Endothelial cell of umbilical vein (primary cell): Measurements from ENCODE around the gene MRPL14.

Experiments used
- EZH2 ChIP-seq: IDR thresholded peaks from 2 replicates; pipeline ENCODE4 v1.6.1; 2012; ENCODE audit warnings: borderline replicate concordance, low read depth, mild to moderate bottlenecking, moderate library complexity, low read length, inconsistent platforms; ENCODE audit not compliant: severe bottlenecking
- FOS ChIP-seq: IDR thresholded peaks from 2 replicates; pipeline ENCODE4 v1.6.1; 2011; ENCODE audit warnings: mild to moderate bottlenecking, low read length, moderate library complexity, borderline replicate concordance; ENCODE audit not compliant: insufficient read depth
- GATA2 ChIP-seq: IDR thresholded peaks from 2 replicates; pipeline ENCODE4 v1.7.0; 2011; ENCODE audit warnings: low read depth, mild to moderate bottlenecking, moderate library complexity, mixed read lengths, low read length; ENCODE audit not compliant: insufficient read length, insufficient read depth
- JUN ChIP-seq: IDR thresholded peaks from 2 replicates; pipeline ENCODE4 v1.6.1; 2011; ENCODE audit warnings: borderline replicate concordance, low read depth; ENCODE audit not compliant: insufficient read length, insufficient read depth
- MYC ChIP-seq: IDR thresholded peaks from one replicate; pipeline ENCODE4 v1.6.1; 2011; ENCODE audit warnings: mild to moderate bottlenecking, low read depth, low read length
- POLR2A ChIP-seq: IDR thresholded peaks from 2 replicates; pipeline ENCODE4 v1.6.1; 2012; ENCODE audit warnings: low read depth, mild to moderate bottlenecking, control low read depth, low read length
- POLR2AphosphoS5 ChIP-seq: IDR thresholded peaks from 2 replicates; pipeline ENCODE4 v1.6.1; 2012; ENCODE audit warnings: low read depth, mild to moderate bottlenecking, control low read depth, low read length, moderate library complexity; ENCODE audit not compliant: insufficient read depth
- TF ChIP-seq, protein P1 (sequence below), 2 donors: IDR thresholded peaks; 1 replicate in 1 of 2; 2 replicates in 1 of 2; pipeline ENCODE4 v1.5.1; 2011; ENCODE audit warnings: low read length in 2 of 2, mild to moderate bottlenecking in 2 of 2, moderate library complexity in 2 of 2, control low read depth in 1 of 2, inconsistent platforms in 1 of 2, low read depth in 1 of 2; ENCODE audit not compliant: insufficient read depth in 1 of 2; ENCODE audit errors: extremely low read depth in 1 of 2
- TF ChIP-seq, protein P2 (sequence below): IDR thresholded peaks from 2 replicates; pipeline ENCODE4 v1.6.1; 2011; ENCODE audit not compliant: insufficient read depth, insufficient read length

DNA sequence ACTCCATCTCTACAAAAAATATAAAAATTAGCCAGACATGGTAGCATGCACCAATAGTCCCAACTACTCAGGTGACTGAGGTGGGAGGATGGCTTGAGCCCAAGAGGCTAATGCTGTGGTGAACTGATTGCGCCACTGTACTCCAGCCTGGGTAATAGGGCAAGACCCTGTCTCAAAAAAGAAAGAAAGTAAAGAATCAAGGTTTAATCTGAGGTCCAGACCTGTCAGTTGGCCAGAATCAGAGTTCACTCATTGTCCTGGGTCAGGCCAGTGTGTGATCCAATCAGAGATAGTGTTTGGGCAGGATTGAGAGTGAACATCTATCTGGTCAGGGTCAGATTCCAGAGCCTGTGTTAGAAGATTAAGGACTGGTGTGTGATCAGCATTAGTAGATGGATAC, 15.6 kb upstream of the MRPL14 start:
- TF ChIP-seq, protein P1, sequence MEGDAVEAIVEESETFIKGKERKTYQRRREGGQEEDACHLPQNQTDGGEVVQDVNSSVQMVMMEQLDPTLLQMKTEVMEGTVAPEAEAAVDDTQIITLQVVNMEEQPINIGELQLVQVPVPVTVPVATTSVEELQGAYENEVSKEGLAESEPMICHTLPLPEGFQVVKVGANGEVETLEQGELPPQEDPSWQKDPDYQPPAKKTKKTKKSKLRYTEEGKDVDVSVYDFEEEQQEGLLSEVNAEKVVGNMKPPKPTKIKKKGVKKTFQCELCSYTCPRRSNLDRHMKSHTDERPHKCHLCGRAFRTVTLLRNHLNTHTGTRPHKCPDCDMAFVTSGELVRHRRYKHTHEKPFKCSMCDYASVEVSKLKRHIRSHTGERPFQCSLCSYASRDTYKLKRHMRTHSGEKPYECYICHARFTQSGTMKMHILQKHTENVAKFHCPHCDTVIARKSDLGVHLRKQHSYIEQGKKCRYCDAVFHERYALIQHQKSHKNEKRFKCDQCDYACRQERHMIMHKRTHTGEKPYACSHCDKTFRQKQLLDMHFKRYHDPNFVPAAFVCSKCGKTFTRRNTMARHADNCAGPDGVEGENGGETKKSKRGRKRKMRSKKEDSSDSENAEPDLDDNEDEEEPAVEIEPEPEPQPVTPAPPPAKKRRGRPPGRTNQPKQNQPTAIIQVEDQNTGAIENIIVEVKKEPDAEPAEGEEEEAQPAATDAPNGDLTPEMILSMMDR (IDR thresholded peaks at IDR 0.05; ENCODE audit: extremely low read depth in 1 of 2, insufficient read depth in 1 of 2, low read depth in 1 of 2, low read length in 2 of 2) = no peak
- no peak for TF ChIP-seq POLR2AphosphoS5
- TF ChIP-seq POLR2A = no peak
- no peak for TF ChIP-seq EZH2
- TF ChIP-seq, protein P2, sequence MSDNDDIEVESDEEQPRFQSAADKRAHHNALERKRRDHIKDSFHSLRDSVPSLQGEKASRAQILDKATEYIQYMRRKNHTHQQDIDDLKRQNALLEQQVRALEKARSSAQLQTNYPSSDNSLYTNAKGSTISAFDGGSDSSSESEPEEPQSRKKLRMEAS = no peak
- no peak for TF ChIP-seq FOS
- TF ChIP-seq MYC = no peak
- no peak for TF ChIP-seq GATA2
- no peak for TF ChIP-seq JUN
